Measurements from ENCODE around the gene SP7. TPM values are rescaled to one million over a fixed set of nuclear protein-coding genes. Genes with fewer than 3 reads are reported as not detected.

Gene SP7
- total and polyA plus RNA-seq, 9 of the 15 experiments (the other 6 are each of a cell fraction or from before 2014, with no cell fraction given), result 0.04 TPM; not detected in 8

GRCh38 chr12:53344487-53344823, 8.3 kb upstream of the SP7 start (continued):
- no peak for TF ChIP-seq PATZ1 (CRISPR knock-in tag; IDR thresholded peaks at IDR 0.05; ENCODE audit: borderline replicate concordance)
- TF ChIP-seq VEZF1 (CRISPR knock-in tag; IDR thresholded peaks at IDR 0.05), result no peak
- TF ChIP-seq, protein P1, sequence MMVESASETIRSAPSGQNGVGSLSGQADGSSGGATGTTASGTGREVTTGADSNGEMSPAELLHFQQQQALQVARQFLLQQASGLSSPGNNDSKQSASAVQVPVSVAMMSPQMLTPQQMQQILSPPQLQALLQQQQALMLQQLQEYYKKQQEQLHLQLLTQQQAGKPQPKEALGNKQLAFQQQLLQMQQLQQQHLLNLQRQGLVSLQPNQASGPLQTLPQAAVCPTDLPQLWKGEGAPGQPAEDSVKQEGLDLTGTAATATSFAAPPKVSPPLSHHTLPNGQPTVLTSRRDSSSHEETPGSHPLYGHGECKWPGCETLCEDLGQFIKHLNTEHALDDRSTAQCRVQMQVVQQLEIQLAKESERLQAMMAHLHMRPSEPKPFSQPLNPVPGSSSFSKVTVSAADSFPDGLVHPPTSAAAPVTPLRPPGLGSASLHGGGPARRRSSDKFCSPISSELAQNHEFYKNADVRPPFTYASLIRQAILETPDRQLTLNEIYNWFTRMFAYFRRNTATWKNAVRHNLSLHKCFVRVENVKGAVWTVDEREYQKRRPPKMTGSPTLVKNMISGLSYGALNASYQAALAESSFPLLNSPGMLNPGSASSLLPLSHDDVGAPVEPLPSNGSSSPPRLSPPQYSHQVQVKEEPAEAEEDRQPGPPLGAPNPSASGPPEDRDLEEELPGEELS (CRISPR knock-in tag; IDR thresholded peaks at IDR 0.05; ENCODE audit: borderline replicate concordance), result no peak
- no peak for TF ChIP-seq ZNF507 (tag; conservative IDR thresholded peaks at IDR 0.05)
- no peak for TF ChIP-seq SMC3 (conservative IDR thresholded peaks at IDR 0.05; ENCODE audit: insufficient read depth, low read depth, low read length)
- TF ChIP-seq, protein P2, sequence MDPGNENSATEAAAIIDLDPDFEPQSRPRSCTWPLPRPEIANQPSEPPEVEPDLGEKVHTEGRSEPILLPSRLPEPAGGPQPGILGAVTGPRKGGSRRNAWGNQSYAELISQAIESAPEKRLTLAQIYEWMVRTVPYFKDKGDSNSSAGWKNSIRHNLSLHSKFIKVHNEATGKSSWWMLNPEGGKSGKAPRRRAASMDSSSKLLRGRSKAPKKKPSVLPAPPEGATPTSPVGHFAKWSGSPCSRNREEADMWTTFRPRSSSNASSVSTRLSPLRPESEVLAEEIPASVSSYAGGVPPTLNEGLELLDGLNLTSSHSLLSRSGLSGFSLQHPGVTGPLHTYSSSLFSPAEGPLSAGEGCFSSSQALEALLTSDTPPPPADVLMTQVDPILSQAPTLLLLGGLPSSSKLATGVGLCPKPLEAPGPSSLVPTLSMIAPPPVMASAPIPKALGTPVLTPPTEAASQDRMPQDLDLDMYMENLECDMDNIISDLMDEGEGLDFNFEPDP (CRISPR knock-in tag; IDR thresholded peaks at IDR 0.05), result no peak
- TF ChIP-seq FOXJ3 (CRISPR knock-in tag; IDR thresholded peaks at IDR 0.05), result no peak

Measured in K562 (cell line).